Pancreas (tissue), 10 donors: Measurements from ENCODE around the gene FRMD6. TPM values are rescaled to one million over a fixed set of nuclear protein-coding genes. Genes with fewer than 3 reads are reported as not detected.
"Not testable (repeated sequence)": the region's sequence is repeated elsewhere in the genome, so short reads cannot be mapped to it uniquely, and the experiment has no call there.

Experiments used
- ATAC-seq, 4 donors: fragments of 200-7000 bp; cut with Tn5 transposase; one replicate each; pipeline versions ENCODE4 v1.8.0 to v1.9.1; 2020; ENCODE audit warnings: mild to moderate bottlenecking in 4 of 4, moderate library complexity in 4 of 4
- DNase-seq, 6 donors: peaks; one replicate each; pipeline ENCODE4 v3.0.0-alpha.2; 2020
- FAIRE-seq: peaks from 2 replicates; lab custom pipeline; 2012; peaks lifted over from hg19 to GRCh38; lab: Jason Lieb, UNC
- H3K27ac ChIP-seq, 4 donors: fragments of 200-600 bp; sonication (generic); 1 replicate in 3 of 4; 2 replicates in 1 of 4; pipeline versions ENCODE4 v1.5.0 to v1.8.0; 2020
- H3K27me3 ChIP-seq, 4 donors: fragments of 200-600 bp; one replicate each; pipeline ENCODE4 v1.8.0; 2021
- H3K36me3 ChIP-seq, 3 donors: fragments of 200-600 bp; sonication (generic) in 1 of 3; one replicate each; pipeline versions ENCODE4 v1.5.0 to v1.8.0; 2020 to 2021
- H3K4me1 ChIP-seq, 3 donors: fragments of 200-600 bp; one replicate each; pipeline ENCODE4 v1.8.0; 2021
- H3K4me3 ChIP-seq, 4 donors: fragments of 200-600 bp; sonication (generic) in 2 of 4; one replicate each; pipeline versions ENCODE4 v1.5.0 to v1.8.0; 2020 to 2021
- H3K9me3 ChIP-seq, 4 donors: fragments of 200-600 bp; one replicate each; pipeline ENCODE4 v1.8.0; 2021
- CTCF ChIP-seq, 4 donors: fragments of 200-600 bp; sonication (generic) in 3 of 4; IDR thresholded peaks; one replicate each; pipeline versions ENCODE4 v1.5.0 to v1.8.0; 2021; ENCODE audit warnings: antibody characterized with exemption in 4 of 4
- WGBS, 2 donors: extraction: QIAGEN DNeasy Blood & Tissue Kit; methylation state at CpG; one replicate each; pipeline ENCODE4 v1.1.7; 2013; 5-methylcytosine and 5-hydroxymethylcytosine counted together
- intact Hi-C, 3 donors: fragments of 100-400 bp; cut with DNase I; formaldehyde crosslinking; loops; one replicate each; pipeline versions ENCODE4 v1.11.1 to v1.14.2; 2022
- polyA plus RNA-seq, 2 donors: library from polyadenylated mRNA; stranded (reverse); fragments of 200-250 nt; gene quantifications; one replicate each; pipeline ENCODE4 v1.2.3, GENCODE V29; 2013
- total RNA-seq, 6 donors: library from RNA; stranded (reverse); fragmentation: NEBNext Ultra II Directional in 4 of 6; extraction: Animal tissue kit (Norgen Biotek cat#: 25700) in 4 of 6; gene quantifications; one replicate each; pipeline versions ENCODE4 v1.2.1 to v1.2.4, GENCODE V29; 2021 to 2023
- donor health status: healthy with polysubstance abuse.
- donor health status: DM: no; HTN: no; CAD: no; lungs with moderate emphysema.
- donor health status: DM: no; HTN: no; CAD: no.
- donor health status: control.
- donor health status: control.
- donor health status: Bipolar disorder and iron deficiency.
- donor health status: DM: yes; HTN: yes; CAD: no.
- donor health status: DM: no; HTN: no; CAD: no.
- donor health status: DM: no; HTN: no; CAD: no.
- donor health status: DM: yes; HTN: yes; CAD: no.

The FRMD6 gene
- total and polyA plus RNA-seq, 8 donors = 2.8 to 20.3 (median 5.2) TPM

GRCh38 chr14:51626185-51626584 lies 25.5 kb upstream of the FRMD6 start:
- FAIRE-seq (no peak), ATAC-seq (no peak), DNase-seq (no peak)
- intact Hi-C loops = no loop called here
- Histone ChIP-seq H3K4me1 (no peaks in the 10 kb centered on the region), H3K4me3 (no peak overlapping the region), H3K27me3 (no peaks in the 10 kb centered on the region), H3K36me3 (no peaks in the 10 kb centered on the region), H3K9me3 (no peaks in the 10 kb centered on the region), H3K27ac (no peak overlapping the region)
- no peak for TF ChIP-seq CTCF (IDR thresholded peaks at IDR 0.05)
- 31 to 50% methylated on average over 2 of the region's 2 CpGs for WGBS, 2 donors

GRCh38 chr14:51626788-51627187 lies 24.9 kb upstream of the FRMD6 start:
- intact Hi-C loops = no loop called here
- no peaks in the 10 kb centered on the region for H3K9me3 ChIP-seq
- H3K27ac ChIP-seq = no peak overlapping the region
- H3K36me3 ChIP-seq = no peaks in the 10 kb centered on the region
- FAIRE-seq (no peak), ATAC-seq (no peak), DNase-seq (no peak)
- no peaks in the 10 kb centered on the region for H3K27me3 ChIP-seq
- 37 to 60% methylated on average over 1 of the region's 1 CpG for WGBS, 2 donors
- no peak overlapping the region for H3K4me3 ChIP-seq
- H3K4me1 ChIP-seq = no peaks in the 10 kb centered on the region
- TF ChIP-seq CTCF (IDR thresholded peaks at IDR 0.05) = no peak

GRCh38 chr14:51627313-51627712 lies 24.4 kb upstream of the FRMD6 start:
- Histone ChIP-seq H3K27me3 (no peaks in the 10 kb centered on the region), H3K4me3 (no peak overlapping the region), H3K27ac (no peak overlapping the region), H3K9me3 (no peaks in the 10 kb centered on the region), H3K36me3 (no peaks in the 10 kb centered on the region), H3K4me1 (no peaks in the 10 kb centered on the region)
- DNase-seq (no peak), ATAC-seq (no peak), FAIRE-seq (no peak)
- TF ChIP-seq CTCF (IDR thresholded peaks at IDR 0.05) = no peak
- intact Hi-C loops = no loop called here

- H3K4me1 ChIP-seq = no peaks in the 10 kb centered on the region
- intact Hi-C loops = no loop called here
- no peak for ATAC-seq
- no peak for TF ChIP-seq CTCF (IDR thresholded peaks at IDR 0.05)
- H3K27ac ChIP-seq = no peak overlapping the region
- WGBS, 2 donors = 34 to 68% methylated on average over 1 of the region's 1 CpG
- H3K4me3 ChIP-seq = no peak overlapping the region
- no peak for FAIRE-seq
- H3K36me3 ChIP-seq = no peaks in the 10 kb centered on the region
- no peaks in the 10 kb centered on the region for H3K9me3 ChIP-seq
- no peaks in the 10 kb centered on the region for H3K27me3 ChIP-seq
- DNase-seq = no peak
Observed at GRCh38 chr14:51628238-51628637, 23.5 kb upstream of the FRMD6 start.

GRCh38 chr14:51630987-51631386 lies 20.7 kb upstream of the FRMD6 start:
- TF ChIP-seq CTCF (IDR thresholded peaks at IDR 0.05) = no peak
- ATAC-seq (no peak), DNase-seq (no peak), FAIRE-seq (no peak)
- no peaks in the 10 kb centered on the region for H3K4me1 ChIP-seq
- no peak overlapping the region for H3K4me3 ChIP-seq
- no peaks in the 10 kb centered on the region for H3K9me3 ChIP-seq
- no peak overlapping the region for H3K27ac ChIP-seq
- 63 to 74% methylated on average over 2 of the region's 2 CpGs for WGBS, 2 donors
- no peaks in the 10 kb centered on the region for H3K27me3 ChIP-seq
- no peaks in the 10 kb centered on the region for H3K36me3 ChIP-seq
- intact Hi-C loops = no loop called here

GRCh38 chr14:51633298-51633697 lies 18.4 kb upstream of the FRMD6 start:
- H3K27me3 ChIP-seq, FAIRE-seq, intact Hi-C loops, H3K4me1 ChIP-seq, H3K36me3 ChIP-seq, H3K4me3 ChIP-seq, DNase-seq, ATAC-seq, H3K9me3 ChIP-seq, H3K27ac ChIP-seq: not testable (repeated sequence)
- WGBS, 2 donors = 80 to 86% methylated on average over 2 of the region's 2 CpGs
